AG09309 (cell line): Measurements from ENCODE around the gene GREM2.

ENCODE experiments used
- DNase-seq: peaks from one replicate; pipeline ENCODE4 v3.0.0-alpha.2; 2010; ENCODE audit warnings: low read depth
- H3K4me3 ChIP-seq: 2 replicates; pipeline ENCODE4 v1.5.1; 2011; ENCODE audit warnings: mild to moderate bottlenecking, low read depth, low read length, moderate library complexity; ENCODE audit not compliant: control insufficient read depth
- CTCF ChIP-seq: IDR thresholded peaks from 2 replicates; pipeline ENCODE4 v1.5.1; 2011; ENCODE audit warnings: mild to moderate bottlenecking, low read depth, low read length, inconsistent platforms; ENCODE audit not compliant: insufficient read depth, control insufficient read depth; ENCODE audit errors: missing control alignments

The GREM2 gene

GRCh38 chr1:240508201-240508600 is 103.8 kb downstream of the GREM2 start:
- TF ChIP-seq CTCF, result no peak
- no peak overlapping the region for H3K4me3 ChIP-seq
- DNase-seq, result no peak

- no peak for DNase-seq
- no peak overlapping the region for H3K4me3 ChIP-seq
- no peak for TF ChIP-seq CTCF
Observed at GRCh38 chr1:240506176-240506575, 105.8 kb downstream of the GREM2 start.

- DNase-seq, result no peak
- H3K4me3 ChIP-seq, result no peak overlapping the region
- no peak for TF ChIP-seq CTCF
Observed at GRCh38 chr1:240503558-240503957, 108.4 kb downstream of the GREM2 start.

- no peak for DNase-seq
- no peak for TF ChIP-seq CTCF
- no peak overlapping the region for H3K4me3 ChIP-seq
Observed at GRCh38 chr1:240503036-240503435, 108.9 kb downstream of the GREM2 start.

GRCh38 chr1:240501115-240501514 is 110.8 kb downstream of the GREM2 start:
- DNase-seq, result no peak
- no peak for TF ChIP-seq CTCF
- no peak overlapping the region for H3K4me3 ChIP-seq

- no peak overlapping the region for H3K4me3 ChIP-seq
- TF ChIP-seq CTCF, result no peak
- DNase-seq, result no peak
Observed at GRCh38 chr1:240500647-240501046, 111.3 kb downstream of the GREM2 start.

GRCh38 chr1:240499012-240499411 is 112.9 kb downstream of the GREM2 start:
- no peak for DNase-seq
- H3K4me3 ChIP-seq, result no peak overlapping the region
- no peak for TF ChIP-seq CTCF
